Liver (tissue), 9 donors: ENCODE results near the gene ANKRD2. TPM values are rescaled to one million over a fixed set of nuclear protein-coding genes. Genes with fewer than 3 reads are reported as not detected.

Experiments used
- DNase-seq: peaks from one replicate; pipeline ENCODE4 v3.0.0-alpha.2; 2017; ENCODE audit warnings: low spot score
- H3K27ac ChIP-seq, 2 donors: one replicate each; pipeline ENCODE4 v1.7.0; 2013; ENCODE audit warnings: inconsistent platforms in 2 of 2, low read length in 2 of 2, control low read depth in 1 of 2, low read depth in 1 of 2, mild to moderate bottlenecking in 1 of 2
- H3K27me3 ChIP-seq, 4 donors: one replicate each; pipeline versions ENCODE4 v1.6.1 to v1.7.0; 2013; ENCODE audit warnings: low read length in 3 of 4, inconsistent platforms in 1 of 4, mild to moderate bottlenecking in 1 of 4, moderate library complexity in 1 of 4; ENCODE audit not compliant: control insufficient read depth in 4 of 4, insufficient read depth in 4 of 4
- H3K36me3 ChIP-seq, 4 donors: one replicate each; pipeline versions ENCODE4 v1.6.1 to v1.7.0; 2013; ENCODE audit warnings: low read length in 3 of 4, mild to moderate bottlenecking in 3 of 4, low read depth in 1 of 4, moderate library complexity in 1 of 4; ENCODE audit not compliant: control insufficient read depth in 4 of 4, insufficient read depth in 3 of 4
- H3K4me1 ChIP-seq, 4 donors: one replicate each; pipeline versions ENCODE4 v1.6.1 to v1.7.0; 2013; ENCODE audit warnings: low read length in 3 of 4, mild to moderate bottlenecking in 3 of 4, moderate library complexity in 1 of 4; ENCODE audit not compliant: control insufficient read depth in 4 of 4, insufficient read depth in 4 of 4
- H3K4me3 ChIP-seq, 3 donors: one replicate each; pipeline versions ENCODE4 v1.6.1 to v1.7.0; 2013; ENCODE audit warnings: low read length in 3 of 3, control low read depth in 1 of 3, low read depth in 1 of 3, mild to moderate bottlenecking in 1 of 3
- H3K9ac ChIP-seq, 2 donors: one replicate each; pipeline ENCODE4 v1.7.0; 2013; ENCODE audit warnings: low read length in 2 of 2, mild to moderate bottlenecking in 2 of 2, moderate library complexity in 2 of 2, control low read depth in 1 of 2, low read depth in 1 of 2
- H3K9me3 ChIP-seq, 4 donors: one replicate each; pipeline versions ENCODE4 v1.6.1 to v1.7.0; 2013; ENCODE audit warnings: low read length in 3 of 4; ENCODE audit not compliant: control insufficient read depth in 4 of 4
- ATF3 ChIP-seq: IDR thresholded peaks from 2 replicates; pipeline ENCODE4 v1.6.1; 2016; ENCODE audit warnings: antibody characterized with exemption
- CTCF ChIP-seq: fragments of 150-350 bp; IDR thresholded peaks from 2 replicates; pipeline ENCODE4 v1.5.1; 2017; ENCODE audit warnings: improper control_type of control experiment, low read depth, low read length; ENCODE audit not compliant: missing input control
- EGR1 ChIP-seq, 2 donors: IDR thresholded peaks; 2 replicates each; pipeline ENCODE4 v1.6.1; 2016 to 2018; ENCODE audit warnings: antibody characterized with exemption in 2 of 2, low read depth in 2 of 2
- FOXA1 ChIP-seq: IDR thresholded peaks from 2 replicates; pipeline ENCODE4 v1.6.1; 2016; ENCODE audit warnings: antibody characterized with exemption
- FOXA2 ChIP-seq: IDR thresholded peaks from 2 replicates; pipeline ENCODE4 v1.6.1; 2016; ENCODE audit warnings: antibody characterized with exemption
- GABPA ChIP-seq, 2 donors: IDR thresholded peaks in 1 of 2; conservative IDR thresholded peaks in 1 of 2; 2 replicates each; pipeline ENCODE4 v1.6.1; 2016; ENCODE audit warnings: antibody characterized with exemption in 2 of 2, mild to moderate bottlenecking in 1 of 2, moderate library complexity in 1 of 2
- HNF4A ChIP-seq, 2 donors: conservative IDR thresholded peaks; 2 replicates each; pipeline ENCODE4 v1.6.1; 2016; ENCODE audit warnings: antibody characterized with exemption in 2 of 2, mild to moderate bottlenecking in 2 of 2
- HNF4G ChIP-seq: IDR thresholded peaks from 2 replicates; pipeline ENCODE4 v1.6.1; 2016; ENCODE audit warnings: antibody characterized with exemption
- JUND ChIP-seq, 2 donors: IDR thresholded peaks; 2 replicates each; pipeline ENCODE4 v1.6.1; 2016; ENCODE audit warnings: antibody characterized with exemption in 2 of 2
- MAX ChIP-seq: IDR thresholded peaks from 2 replicates; pipeline ENCODE4 v1.6.1; 2016; ENCODE audit warnings: antibody characterized with exemption
- NR2F2 ChIP-seq: IDR thresholded peaks from 2 replicates; pipeline ENCODE4 v1.6.1; 2016; ENCODE audit warnings: antibody characterized with exemption
- RAD21 ChIP-seq, 2 donors: IDR thresholded peaks; 2 replicates each; pipeline ENCODE4 v1.6.1; 2016; ENCODE audit warnings: antibody characterized with exemption in 2 of 2, mild to moderate bottlenecking in 2 of 2
- REST ChIP-seq: IDR thresholded peaks from 2 replicates; pipeline ENCODE4 v1.6.1; 2016; ENCODE audit warnings: antibody characterized with exemption, mild to moderate bottlenecking
- RXRA ChIP-seq, 2 donors: IDR thresholded peaks; 2 replicates each; pipeline ENCODE4 v1.6.1; 2017 to 2018; ENCODE audit warnings: antibody characterized with exemption in 2 of 2, mild to moderate bottlenecking in 1 of 2
- SP1 ChIP-seq: IDR thresholded peaks from 2 replicates; pipeline ENCODE4 v1.6.1; 2018; ENCODE audit warnings: antibody characterized with exemption, mild to moderate bottlenecking
- TAF1 ChIP-seq: conservative IDR thresholded peaks from 2 replicates; pipeline ENCODE4 v1.6.1; 2016; ENCODE audit warnings: antibody characterized with exemption, mild to moderate bottlenecking
- YY1 ChIP-seq: IDR thresholded peaks from 2 replicates; pipeline ENCODE4 v1.6.1; 2016; ENCODE audit warnings: antibody characterized with exemption, mild to moderate bottlenecking
- ZBTB33 ChIP-seq: IDR thresholded peaks from 2 replicates; pipeline ENCODE4 v1.6.1; 2016; ENCODE audit warnings: antibody characterized with exemption
- WGBS: extraction: QIAGEN DNeasy Blood & Tissue Kit; methylation state at CpG from one replicate; pipeline ENCODE4 v1.1.7; 2013; 5-methylcytosine and 5-hydroxymethylcytosine counted together
- polyA plus RNA-seq, 2 donors: library from polyadenylated mRNA; stranded (reverse) in 1 of 2; unstranded in 1 of 2; fragments of 200-250 nt in 1 of 2; fragments of >200 nt in 1 of 2; fragmentation: Nextera tagmentation in 1 of 2; extraction: Ambion mirVana in 1 of 2; gene quantifications; one replicate each; pipeline versions ENCODE4 v1.2.1 to v1.2.3, GENCODE V29; 2013 to 2015
- total RNA-seq, 2 donors: library from RNA; depleted of rRNA; stranded (reverse); fragments of >200 nt; gene quantifications; one replicate each; pipeline ENCODE4 v1.2.3, GENCODE V29; 2014
- donor health status: healthy.
- donor health status: healthy.
- donor health status: healthy.
- donor health status: healthy.
- donor health status: healthy.

The ANKRD2 gene
- total and polyA plus RNA-seq, 4 donors, result not detected

GRCh38 chr10:97618733-97619132 is 46.2 kb downstream of the ANKRD2 start:
- Histone ChIP-seq H3K27ac (no peak overlapping the region), H3K27me3 (no peaks in the 10 kb centered on the region), H3K36me3 (no peaks in the 10 kb centered on the region), H3K9ac (no peak overlapping the region), H3K4me3 (no peak overlapping the region), H3K4me1 (peaks cover 0 to 6% (median 3%) of the 10 kb centered on the region in 4 donors), H3K9me3 (no peaks in the 10 kb centered on the region)
- no peak for TF ChIP-seq JUND (IDR thresholded peaks at IDR 0.05)
- no peak for TF ChIP-seq GABPA (IDR thresholded peaks at IDR 0.05 in 1 of 2, conservative IDR thresholded peaks at IDR 0.05 in 1 of 2)
- TF ChIP-seq RXRA (IDR thresholded peaks at IDR 0.05), result no peak
- no peak for TF ChIP-seq YY1
- no peak for TF ChIP-seq MAX
- TF ChIP-seq SP1, result no peak
- TF ChIP-seq ATF3, result no peak
- TF ChIP-seq HNF4A (conservative IDR thresholded peaks at IDR 0.05), result no peak
- TF ChIP-seq FOXA2, result no peak
- WGBS, result 93% methylated on average over 4 of the region's 4 CpGs
- DNase-seq, result no peak

- WGBS, result 44% methylated on average over 1 of the region's 1 CpG
- Histone ChIP-seq H3K9me3 (no peaks in the 10 kb centered on the region), H3K4me1 (peaks cover 0 to 6% (median 3%) of the 10 kb centered on the region in 4 donors), H3K4me3 (no peak overlapping the region), H3K27ac (no peak overlapping the region), H3K36me3 (no peaks in the 10 kb centered on the region), H3K27me3 (no peaks in the 10 kb centered on the region), H3K9ac (no peak overlapping the region)
- DNase-seq, result no peak
- peak; percentile 8 to 48 for TF ChIP-seq HNF4A (conservative IDR thresholded peaks at IDR 0.05)
- no peak for TF ChIP-seq HNF4G
- peak; percentile 14 for TF ChIP-seq SP1
Measured at GRCh38 chr10:97623277-97623676, 50.7 kb downstream of the ANKRD2 start.

- 77% methylated on average over 4 of the region's 4 CpGs for WGBS
- peak overlapping the region in 1 of 2 donors; percentile 9 for H3K27ac ChIP-seq
- no peak for TF ChIP-seq FOXA1
- TF ChIP-seq RAD21 (IDR thresholded peaks at IDR 0.05), result no peak
- TF ChIP-seq CTCF, result no peak
- no peak for TF ChIP-seq FOXA2
- no peak for TF ChIP-seq HNF4A (conservative IDR thresholded peaks at IDR 0.05)
- TF ChIP-seq ZBTB33, result no peak
- TF ChIP-seq JUND (IDR thresholded peaks at IDR 0.05), result no peak
- TF ChIP-seq HNF4G, result no peak
- no peak for TF ChIP-seq REST
- TF ChIP-seq EGR1 (IDR thresholded peaks at IDR 0.05; ENCODE audit: low read depth in 2 of 2), result no peak
- TF ChIP-seq NR2F2, result no peak
- no peak for TF ChIP-seq GABPA (IDR thresholded peaks at IDR 0.05 in 1 of 2, conservative IDR thresholded peaks at IDR 0.05 in 1 of 2)
- no peak for TF ChIP-seq YY1
- TF ChIP-seq TAF1, result no peak
- no peak for TF ChIP-seq SP1
- TF ChIP-seq MAX, result no peak
- no peak for TF ChIP-seq ATF3
- TF ChIP-seq RXRA (IDR thresholded peaks at IDR 0.05), result no peak
- peaks cover 0 to 8% (median 3%) of the 10 kb centered on the region in 4 donors for H3K4me1 ChIP-seq
- no peaks in the 10 kb centered on the region for H3K36me3 ChIP-seq
- H3K27me3 ChIP-seq, result no peaks in the 10 kb centered on the region
- no peak overlapping the region for H3K9ac ChIP-seq
- no peak overlapping the region for H3K4me3 ChIP-seq
- no peak for DNase-seq
- no peaks in the 10 kb centered on the region for H3K9me3 ChIP-seq
Measured at GRCh38 chr10:97627731-97628130, 55.2 kb downstream of the ANKRD2 start.
